DOHH2 (cell line): Measurements from ENCODE around the gene RASAL2.

Experiments
- H3F3A ChIP-seq: fragments of 200-600 bp; sonication (generic), shearing (Covaris generic); 2 replicates; pipeline ENCODE4 v1.6.0; 2016; ENCODE audit warnings: antibody characterized with exemption, mild to moderate bottlenecking; ENCODE audit not compliant: control insufficient read depth, insufficient read depth
- H3K27ac ChIP-seq: fragments of 200-600 bp; sonication (generic); 2 replicates; pipeline ENCODE4 v1.5.1; 2014; ENCODE audit warnings: low read depth, mild to moderate bottlenecking, low read length, moderate library complexity
- H3K27me3 ChIP-seq: fragments of 200-600 bp; sonication (generic); 2 replicates; pipeline ENCODE4 v1.6.1; 2014; ENCODE audit warnings: mild to moderate bottlenecking, low read length, mixed read lengths; ENCODE audit not compliant: control insufficient read depth
- H3K36me3 ChIP-seq: fragments of 200-600 bp; sonication (generic); 2 replicates; pipeline ENCODE4 v1.6.1; 2014; ENCODE audit warnings: mild to moderate bottlenecking, low read length, moderate library complexity, mixed read lengths; ENCODE audit not compliant: control insufficient read depth
- H3K4me1 ChIP-seq: fragments of 200-600 bp; sonication (generic); 2 replicates; pipeline ENCODE4 v1.6.1; 2014; ENCODE audit warnings: mild to moderate bottlenecking, low read length, mixed read lengths; ENCODE audit not compliant: control insufficient read depth
- H3K4me2 ChIP-seq: fragments of 200-600 bp; sonication (generic); 2 replicates; pipeline ENCODE4 v1.6.0; 2014; ENCODE audit warnings: mild to moderate bottlenecking, low read length, moderate library complexity
- H3K4me3 ChIP-seq: fragments of 200-600 bp; sonication (generic); 2 replicates; pipeline ENCODE4 v1.5.1; 2014; ENCODE audit warnings: mild to moderate bottlenecking, low read length, mixed read lengths
- H3K79me2 ChIP-seq: fragments of 200-600 bp; sonication (generic); 2 replicates; pipeline ENCODE4 v1.6.1; 2014; ENCODE audit warnings: mild to moderate bottlenecking, low read length, mixed read lengths; ENCODE audit not compliant: control insufficient read depth
- H3K9me2 ChIP-seq: fragments of 200-600 bp; sonication (generic); replicated peaks from 2 replicates; pipeline ENCODE4 v1.6.1; 2014; ENCODE audit warnings: mild to moderate bottlenecking, low read length, mixed read lengths; ENCODE audit not compliant: control insufficient read depth
- H3K9me3 ChIP-seq: fragments of 200-600 bp; sonication (generic); 2 replicates; pipeline ENCODE4 v1.6.1; 2014; ENCODE audit warnings: antibody characterized with exemption, low read length, mixed read lengths; ENCODE audit not compliant: control insufficient read depth, insufficient read depth
- H4K20me1 ChIP-seq: fragments of 200-600 bp; sonication (generic); 2 replicates; pipeline ENCODE4 v1.6.0; 2014; ENCODE audit warnings: low read depth, mild to moderate bottlenecking, antibody characterized with exemption, low read length, moderate library complexity; ENCODE audit not compliant: control insufficient read depth, insufficient read depth
- CTCF ChIP-seq: fragments of 200-600 bp; sonication (generic); IDR thresholded peaks from one replicate; pipeline ENCODE4 v1.5.1; 2014; ENCODE audit warnings: antibody characterized with exemption, mild to moderate bottlenecking, low read depth, low read length; ENCODE audit not compliant: poor library complexity, severe bottlenecking
- EZH2phosphoT487 ChIP-seq: fragments of 200-600 bp; sonication (generic); IDR thresholded peaks from 2 replicates; pipeline ENCODE4 v1.6.1; 2017; ENCODE audit warnings: borderline replicate concordance, mild to moderate bottlenecking, antibody characterized with exemption, low read length, moderate library complexity, mixed read lengths

Gene RASAL2

GRCh38 chr1:178461701-178462100 lies 367.8 kb downstream of the RASAL2 start:
- H4K20me1 ChIP-seq = no peaks in the 10 kb centered on the region
- H3K79me2 ChIP-seq = no peaks in the 10 kb centered on the region
- H3K4me3 ChIP-seq = no peak overlapping the region
- no peaks in the 10 kb centered on the region for H3K9me3 ChIP-seq
- TF ChIP-seq EZH2phosphoT487 = no peak
- no peak for TF ChIP-seq CTCF
- H3K27me3 ChIP-seq = peaks cover 15% of the 10 kb centered on the region
- H3K9me2 ChIP-seq = no peaks in the 10 kb centered on the region
- no peak overlapping the region for H3K27ac ChIP-seq
- H3K4me2 ChIP-seq = no peak overlapping the region
- H3F3A ChIP-seq = no peaks in the 10 kb centered on the region
- no peaks in the 10 kb centered on the region for H3K36me3 ChIP-seq
- no peaks in the 10 kb centered on the region for H3K4me1 ChIP-seq

GRCh38 chr1:178464141-178464540 lies 370.2 kb downstream of the RASAL2 start:
- H3F3A ChIP-seq = no peaks in the 10 kb centered on the region
- no peak overlapping the region for H3K27ac ChIP-seq
- peaks cover 19% of the 10 kb centered on the region for H3K27me3 ChIP-seq
- no peaks in the 10 kb centered on the region for H3K79me2 ChIP-seq
- TF ChIP-seq CTCF (no peak), EZH2phosphoT487 (no peak)
- no peaks in the 10 kb centered on the region for H3K9me3 ChIP-seq
- no peak overlapping the region for H3K4me2 ChIP-seq
- no peak overlapping the region for H3K4me3 ChIP-seq
- no peaks in the 10 kb centered on the region for H4K20me1 ChIP-seq
- no peaks in the 10 kb centered on the region for H3K36me3 ChIP-seq
- no peaks in the 10 kb centered on the region for H3K9me2 ChIP-seq
- no peaks in the 10 kb centered on the region for H3K4me1 ChIP-seq

- no peaks in the 10 kb centered on the region for H4K20me1 ChIP-seq
- no peaks in the 10 kb centered on the region for H3K36me3 ChIP-seq
- H3K9me2 ChIP-seq = no peaks in the 10 kb centered on the region
- H3K4me2 ChIP-seq = no peak overlapping the region
- TF ChIP-seq EZH2phosphoT487 = no peak
- TF ChIP-seq CTCF = no peak
- H3K4me3 ChIP-seq = no peak overlapping the region
- no peaks in the 10 kb centered on the region for H3K9me3 ChIP-seq
- H3K4me1 ChIP-seq = no peaks in the 10 kb centered on the region
- H3K27me3 ChIP-seq = peaks cover 19% of the 10 kb centered on the region
- no peaks in the 10 kb centered on the region for H3K79me2 ChIP-seq
- no peak overlapping the region for H3K27ac ChIP-seq
- no peaks in the 10 kb centered on the region for H3F3A ChIP-seq
Measured at GRCh38 chr1:178464566-178464965, 370.7 kb downstream of the RASAL2 start.

GRCh38 chr1:178465011-178465410 lies 371.1 kb downstream of the RASAL2 start:
- H3K9me2 ChIP-seq = no peaks in the 10 kb centered on the region
- H3K79me2 ChIP-seq = no peaks in the 10 kb centered on the region
- H3K9me3 ChIP-seq = no peaks in the 10 kb centered on the region
- H3F3A ChIP-seq = no peaks in the 10 kb centered on the region
- H3K4me3 ChIP-seq = no peak overlapping the region
- peaks cover 19% of the 10 kb centered on the region for H3K27me3 ChIP-seq
- H3K27ac ChIP-seq = no peak overlapping the region
- H3K36me3 ChIP-seq = no peaks in the 10 kb centered on the region
- no peaks in the 10 kb centered on the region for H4K20me1 ChIP-seq
- TF ChIP-seq EZH2phosphoT487 (no peak), CTCF (no peak)
- H3K4me2 ChIP-seq = no peak overlapping the region
- no peaks in the 10 kb centered on the region for H3K4me1 ChIP-seq
